GM12873 (cell line): ENCODE results near the gene YWHAQ.

Experiments
- CTCF ChIP-seq: IDR thresholded peaks from 2 replicates; pipeline ENCODE4 v1.5.1; 2012; ENCODE audit warnings: low read depth, mild to moderate bottlenecking, moderate library complexity, low read length, control low read depth; ENCODE audit not compliant: insufficient read depth; ENCODE audit errors: missing control alignments

Gene YWHAQ

GRCh38 chr2:9631553-9631819 is 689 bp upstream of the YWHAQ start:
- TF ChIP-seq CTCF: no peak

DNA sequence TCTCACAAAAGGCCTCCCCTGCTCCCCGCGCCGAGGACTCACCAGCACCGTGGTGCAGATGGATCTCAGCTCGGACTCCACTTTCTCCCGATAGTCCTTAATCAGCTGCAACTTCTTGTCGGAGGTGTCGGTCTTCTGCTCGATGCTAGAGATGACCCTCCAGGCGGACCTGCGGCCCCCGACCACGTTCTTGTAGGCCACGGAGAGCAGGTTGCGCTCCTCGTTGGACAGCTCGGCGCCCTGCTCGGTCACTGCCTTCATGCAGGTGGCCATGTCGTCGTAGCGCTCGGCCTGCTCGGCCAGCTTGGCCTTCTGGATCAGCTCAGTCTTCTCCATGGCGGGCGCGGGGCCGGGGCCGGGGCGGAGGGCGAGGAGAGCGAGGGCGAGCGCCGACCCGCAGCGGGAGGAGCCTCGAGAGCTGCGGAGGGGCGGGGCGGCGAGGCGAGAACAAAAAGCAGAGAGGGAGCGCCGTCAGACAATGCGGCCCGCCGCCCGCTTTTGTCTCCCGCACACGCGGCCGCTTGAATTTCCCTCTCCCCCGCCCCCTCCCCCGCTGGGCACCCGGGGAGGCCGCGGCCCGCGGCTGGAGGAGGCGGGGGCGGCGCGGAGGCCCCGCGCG is 571 bp downstream of the YWHAQ start:
- no peak for TF ChIP-seq CTCF

- no peak for TF ChIP-seq CTCF
Observed at GRCh38 chr2:9629222-9630116, 1.3 kb downstream of the YWHAQ start.

DNA sequence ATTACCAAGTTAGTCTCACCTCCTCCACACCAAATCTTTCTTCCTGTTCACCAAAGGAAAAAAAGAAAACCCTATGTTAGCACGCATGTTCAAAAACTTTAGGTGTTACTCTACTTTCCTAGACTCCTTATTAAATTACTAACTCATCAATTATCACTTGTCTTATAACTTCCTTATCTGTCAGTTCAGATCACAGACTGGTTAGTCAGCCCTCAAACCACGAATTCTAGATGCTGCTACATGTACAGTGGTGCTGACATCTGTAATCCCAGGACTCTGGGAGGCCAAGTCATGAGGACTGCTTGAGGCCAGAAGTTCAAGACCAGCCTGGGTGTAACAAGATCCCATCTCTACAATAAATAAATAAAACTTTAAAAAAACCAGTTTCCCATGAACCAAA is 3.5 kb downstream of the YWHAQ start:
- TF ChIP-seq CTCF: no peak

- TF ChIP-seq CTCF: no peak
Observed at GRCh38 chr2:9623151-9623550, 7.6 kb downstream of the YWHAQ start.

GRCh38 chr2:9618410-9618809 is 12.4 kb downstream of the YWHAQ start:
- no peak for TF ChIP-seq CTCF

- TF ChIP-seq CTCF: no peak
Observed at GRCh38 chr2:9617749-9618148, 13.0 kb downstream of the YWHAQ start.
